GM19372 (cell line): ENCODE results near the gene MUC21.
"Not testable (repeated sequence)": the region's sequence is repeated elsewhere in the genome, so short reads cannot be mapped to it uniquely, and the experiment has no call there.

Experiments used
- ATAC-seq: cut with Tn5 transposase; IDR thresholded peaks from one replicate; pipeline ENCODE4 v1.9.1; 2021; ENCODE audit warnings: mild to moderate bottlenecking, low read depth, moderate library complexity; ENCODE audit not compliant: unreplicated experiment

MUC21 gene

GRCh38 chr6:30966154-30966553 lies 17.4 kb upstream of the MUC21 start:
- ATAC-seq = no peak

GRCh38 chr6:30969171-30969570 lies 14.3 kb upstream of the MUC21 start:
- not testable (repeated sequence) for ATAC-seq

GRCh38 chr6:30970946-30971345 lies 12.6 kb upstream of the MUC21 start:
- no peak for ATAC-seq

- no peak for ATAC-seq
These were observed 10.7 kb upstream of the MUC21 start for GRCh38 chr6:30972816-30973215.

- no peak for ATAC-seq
These were observed 8.8 kb upstream of the MUC21 start for GRCh38 chr6:30974490-30975252.

GRCh38 chr6:30979141-30979540 lies 4.4 kb upstream of the MUC21 start:
- ATAC-seq = no peak

GRCh38 chr6:30979690-30980089 lies 3.8 kb upstream of the MUC21 start:
- ATAC-seq = no peak

- no peak for ATAC-seq
These were observed 1.4 kb upstream of the MUC21 start for GRCh38 chr6:30981942-30982772.

- ATAC-seq = no peak
These were observed 2.0 kb downstream of the MUC21 start for GRCh38 chr6:30985490-30985889.

GRCh38 chr6:30987304-30987703 lies 3.8 kb downstream of the MUC21 start:
- no peak for ATAC-seq

GRCh38 chr6:30988209-30988825 lies 4.8 kb downstream of the MUC21 start:
- no peak for ATAC-seq

- no peak for ATAC-seq
These were observed 7.0 kb downstream of the MUC21 start for GRCh38 chr6:30990422-30991086.

GRCh38 chr6:30991891-30992290 lies 8.4 kb downstream of the MUC21 start:
- ATAC-seq = no peak

GRCh38 chr6:30997301-30997700 lies 13.8 kb downstream of the MUC21 start:
- no peak for ATAC-seq

GRCh38 chr6:30998785-30999184 lies 15.3 kb downstream of the MUC21 start:
- no peak for ATAC-seq

- not testable (repeated sequence) for ATAC-seq
These were observed 16.7 kb downstream of the MUC21 start for GRCh38 chr6:31000067-31000860.

- no peak for ATAC-seq
These were observed 17.9 kb downstream of the MUC21 start for GRCh38 chr6:31001281-31001888.

GRCh38 chr6:31002471-31002870 lies 19.0 kb downstream of the MUC21 start:
- no peak for ATAC-seq

GRCh38 chr6:31004794-31005193 lies 21.3 kb downstream of the MUC21 start:
- ATAC-seq = no peak
